Peyer's patch (tissue), 4 donors: ENCODE data around the gene NUDCD3.

Source experiments
- POLR2A ChIP-seq, 2 donors: fragments of 450-650 bp; IDR thresholded peaks; one replicate each; pipeline ENCODE4 v1.5.1; 2017; ENCODE audit warnings: antibody characterized with exemption in 2 of 2, mild to moderate bottlenecking in 2 of 2, moderate library complexity in 2 of 2
- TF ChIP-seq, protein P1 (sequence below), 6 experiments: fragments of 450-650 bp in 4 of 6; fragments of 200-600 bp in 2 of 6; sonication (generic) in 1 of 6; IDR thresholded peaks; one replicate each; pipeline ENCODE4 v1.5.1; 2017 to 2019; ENCODE audit warnings: antibody characterized with exemption in 6 of 6, mild to moderate bottlenecking in 3 of 6, moderate library complexity in 1 of 6

- TF ChIP-seq, protein P1, sequence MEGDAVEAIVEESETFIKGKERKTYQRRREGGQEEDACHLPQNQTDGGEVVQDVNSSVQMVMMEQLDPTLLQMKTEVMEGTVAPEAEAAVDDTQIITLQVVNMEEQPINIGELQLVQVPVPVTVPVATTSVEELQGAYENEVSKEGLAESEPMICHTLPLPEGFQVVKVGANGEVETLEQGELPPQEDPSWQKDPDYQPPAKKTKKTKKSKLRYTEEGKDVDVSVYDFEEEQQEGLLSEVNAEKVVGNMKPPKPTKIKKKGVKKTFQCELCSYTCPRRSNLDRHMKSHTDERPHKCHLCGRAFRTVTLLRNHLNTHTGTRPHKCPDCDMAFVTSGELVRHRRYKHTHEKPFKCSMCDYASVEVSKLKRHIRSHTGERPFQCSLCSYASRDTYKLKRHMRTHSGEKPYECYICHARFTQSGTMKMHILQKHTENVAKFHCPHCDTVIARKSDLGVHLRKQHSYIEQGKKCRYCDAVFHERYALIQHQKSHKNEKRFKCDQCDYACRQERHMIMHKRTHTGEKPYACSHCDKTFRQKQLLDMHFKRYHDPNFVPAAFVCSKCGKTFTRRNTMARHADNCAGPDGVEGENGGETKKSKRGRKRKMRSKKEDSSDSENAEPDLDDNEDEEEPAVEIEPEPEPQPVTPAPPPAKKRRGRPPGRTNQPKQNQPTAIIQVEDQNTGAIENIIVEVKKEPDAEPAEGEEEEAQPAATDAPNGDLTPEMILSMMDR (IDR thresholded peaks at IDR 0.05) = no peak
- TF ChIP-seq POLR2A (IDR thresholded peaks at IDR 0.05) = no peak
Observed at GRCh38 chr7:44471436-44471835, 19.0 kb downstream of the NUDCD3 start.
